ENCODE results near the gene YBX3. TPM values are rescaled to one million over a fixed set of nuclear protein-coding genes. Genes with fewer than 3 reads are reported as not detected.

The YBX3 gene
- total RNA-seq, 1 experiment from 2014 or later = 315 TPM

DNA sequence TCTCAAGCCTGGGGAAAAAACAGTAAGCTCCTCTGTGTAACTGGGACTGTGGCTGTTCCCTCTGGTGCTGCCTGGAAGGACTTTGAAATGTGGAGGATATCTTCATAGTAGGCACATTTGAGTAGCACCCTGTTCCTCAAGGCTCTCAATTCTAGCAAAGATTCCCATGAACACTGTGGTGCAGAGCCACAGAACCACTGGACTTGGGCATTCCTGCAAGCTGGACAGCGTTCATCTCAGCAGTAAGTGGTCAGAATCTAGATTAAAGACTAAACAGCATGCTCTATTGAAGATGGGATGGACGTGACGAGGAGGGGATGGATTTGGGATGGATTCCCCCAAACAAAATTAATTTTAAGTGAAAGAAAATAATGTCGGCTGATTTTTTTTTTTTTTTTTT lies 9.4 kb upstream of the YBX3 start:
- H3K27me3 Mint-ChIP-seq (ENCODE audit: insufficient read depth, unreplicated experiment) = peaks cover 10% of the 10 kb centered on the region
- H3K4me1 Mint-ChIP-seq (ENCODE audit: low read depth, unreplicated experiment) = no peaks in the 10 kb centered on the region
- ChIA-PET POLR2A (no interaction called here), CTCF (interaction anchor here (0.9 to 1.8 kb wide), 2 partner anchors 18 to 39 kb away, joined by 4 to 6 read pairs; no protein-coding TSS in a partner anchor)
- Histone ChIP-seq H3K4me1 (no peaks in the 10 kb centered on the region; the same call in 1 of the 2 replicates), H3K9me3 (no peaks in the 10 kb centered on the region), H3K36me3 (ENCODE audit: control insufficient read depth, insufficient read depth, low read length) (no peaks in the 10 kb centered on the region), H3K27me3 (replicated peaks; ENCODE audit: control insufficient read depth, insufficient read depth, low read length) (no peaks in the 10 kb centered on the region), H3K4me3 (ENCODE audit: low read depth, low read length) (no peak overlapping the region)
- DNase-seq = no peak
- BruUV-seq (replicated peaks) = no TSS peak
- no peak overlapping the region for H3K27ac Mint-ChIP-seq (ENCODE audit: unreplicated experiment)
- intact Hi-C loops (cut with micrococcal nuclease; ENCODE audit: unreplicated experiment) = no loop called here
- no peak overlapping the region for H3K4me3 Mint-ChIP-seq (ENCODE audit: unreplicated experiment)
- H3K9me3 Mint-ChIP-seq (ENCODE audit: unreplicated experiment) = no peaks in the 10 kb centered on the region
- no peaks in the 10 kb centered on the region for H3K36me3 Mint-ChIP-seq (ENCODE audit: insufficient read depth, unreplicated experiment)
- TF ChIP-seq, protein P1, sequence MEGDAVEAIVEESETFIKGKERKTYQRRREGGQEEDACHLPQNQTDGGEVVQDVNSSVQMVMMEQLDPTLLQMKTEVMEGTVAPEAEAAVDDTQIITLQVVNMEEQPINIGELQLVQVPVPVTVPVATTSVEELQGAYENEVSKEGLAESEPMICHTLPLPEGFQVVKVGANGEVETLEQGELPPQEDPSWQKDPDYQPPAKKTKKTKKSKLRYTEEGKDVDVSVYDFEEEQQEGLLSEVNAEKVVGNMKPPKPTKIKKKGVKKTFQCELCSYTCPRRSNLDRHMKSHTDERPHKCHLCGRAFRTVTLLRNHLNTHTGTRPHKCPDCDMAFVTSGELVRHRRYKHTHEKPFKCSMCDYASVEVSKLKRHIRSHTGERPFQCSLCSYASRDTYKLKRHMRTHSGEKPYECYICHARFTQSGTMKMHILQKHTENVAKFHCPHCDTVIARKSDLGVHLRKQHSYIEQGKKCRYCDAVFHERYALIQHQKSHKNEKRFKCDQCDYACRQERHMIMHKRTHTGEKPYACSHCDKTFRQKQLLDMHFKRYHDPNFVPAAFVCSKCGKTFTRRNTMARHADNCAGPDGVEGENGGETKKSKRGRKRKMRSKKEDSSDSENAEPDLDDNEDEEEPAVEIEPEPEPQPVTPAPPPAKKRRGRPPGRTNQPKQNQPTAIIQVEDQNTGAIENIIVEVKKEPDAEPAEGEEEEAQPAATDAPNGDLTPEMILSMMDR (IDR thresholded peaks at IDR 0.05; ENCODE audit: insufficient read depth in 1 of 2, low read depth in 1 of 2, low read length in 1 of 2, severe bottlenecking in 1 of 2, unreplicated experiment in 1 of 2) = no peak

DNA sequence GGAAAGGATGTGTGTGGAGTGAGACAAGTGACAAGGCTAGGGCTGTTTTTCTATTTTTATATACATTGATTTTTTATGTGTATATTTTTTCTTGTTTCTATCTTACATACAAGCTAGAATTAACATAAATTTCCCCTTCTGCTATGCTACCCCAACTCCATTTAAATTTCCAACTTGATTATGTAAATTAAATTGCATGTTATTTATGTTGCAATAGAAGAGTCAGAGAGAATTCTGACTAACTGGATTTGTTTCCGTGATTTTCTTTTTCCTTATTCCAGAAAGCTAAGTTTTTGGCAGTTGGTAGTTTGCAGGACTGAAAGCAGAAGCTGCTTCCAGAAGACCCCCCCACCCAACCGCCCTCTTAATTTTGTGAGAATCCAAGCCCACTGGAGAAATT lies 8.9 kb upstream of the YBX3 start:
- TF ChIP-seq, protein P1 (IDR thresholded peaks at IDR 0.05; ENCODE audit: insufficient read depth in 1 of 2, low read depth in 1 of 2, low read length in 1 of 2, severe bottlenecking in 1 of 2, unreplicated experiment in 1 of 2) = no peak
- intact Hi-C loops (cut with micrococcal nuclease; ENCODE audit: unreplicated experiment) = no loop called here
- H3K36me3 Mint-ChIP-seq (ENCODE audit: insufficient read depth, unreplicated experiment) = no peaks in the 10 kb centered on the region

DNA sequence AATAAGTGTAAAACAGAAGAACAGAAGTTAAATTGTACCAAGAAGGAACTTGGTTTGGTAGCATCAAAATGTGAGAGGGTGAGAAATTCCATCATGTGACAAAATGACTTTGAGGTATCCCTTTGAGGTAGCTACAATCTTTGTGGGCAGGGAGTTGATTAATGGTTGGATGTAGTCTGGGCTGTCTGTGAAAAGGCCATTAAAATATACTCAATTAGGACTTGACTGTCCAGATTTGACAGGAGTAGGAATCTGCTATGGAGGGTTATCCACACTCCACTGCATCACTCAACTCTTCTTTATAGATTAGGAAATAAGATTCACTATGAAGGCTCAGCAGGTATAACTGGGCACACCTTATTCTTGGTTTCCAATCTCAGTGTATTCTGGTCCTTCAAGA lies 7.4 kb upstream of the YBX3 start:
- DNase-seq = no peak
- intact Hi-C loops (cut with micrococcal nuclease; ENCODE audit: unreplicated experiment) = no loop called here
- no peak overlapping the region for H3K4me3 ChIP-seq (ENCODE audit: low read depth, low read length)
- no peaks in the 10 kb centered on the region for H3K27me3 ChIP-seq (replicated peaks; ENCODE audit: control insufficient read depth, insufficient read depth, low read length)
- H3K9me3 ChIP-seq = no peaks in the 10 kb centered on the region
- ChIA-PET CTCF (no interaction called here), POLR2A (no interaction called here)
- no peaks in the 10 kb centered on the region for H3K4me1 ChIP-seq
- TF ChIP-seq, protein P1 (IDR thresholded peaks at IDR 0.05; ENCODE audit: insufficient read depth in 1 of 2, low read depth in 1 of 2, low read length in 1 of 2, severe bottlenecking in 1 of 2, unreplicated experiment in 1 of 2) = no peak
- no peaks in the 10 kb centered on the region for H3K9me3 Mint-ChIP-seq (ENCODE audit: unreplicated experiment)
- H3K4me3 Mint-ChIP-seq (ENCODE audit: unreplicated experiment) = no peak overlapping the region
- no peak overlapping the region for H3K27ac Mint-ChIP-seq (ENCODE audit: unreplicated experiment)
- H3K36me3 Mint-ChIP-seq (ENCODE audit: insufficient read depth, unreplicated experiment) = no peaks in the 10 kb centered on the region
- H3K27me3 Mint-ChIP-seq (ENCODE audit: insufficient read depth, unreplicated experiment) = peaks cover 14% of the 10 kb centered on the region
- no peaks in the 10 kb centered on the region for H3K36me3 ChIP-seq (ENCODE audit: control insufficient read depth, insufficient read depth, low read length)
- no TSS peak for BruUV-seq (replicated peaks)
- no peaks in the 10 kb centered on the region for H3K4me1 Mint-ChIP-seq (ENCODE audit: low read depth, unreplicated experiment)

More for the DNA sequence above, 8.9 kb upstream of the YBX3 start:
- H3K27ac Mint-ChIP-seq (ENCODE audit: unreplicated experiment) = no peak overlapping the region
- Histone ChIP-seq H3K4me3 (ENCODE audit: low read depth, low read length) (no peak overlapping the region), H3K9me3 (no peaks in the 10 kb centered on the region), H3K27me3 (replicated peaks; ENCODE audit: control insufficient read depth, insufficient read depth, low read length) (no peaks in the 10 kb centered on the region), H3K4me1 (no peaks in the 10 kb centered on the region; the same call in 1 of the 2 replicates), H3K36me3 (ENCODE audit: control insufficient read depth, insufficient read depth, low read length) (no peaks in the 10 kb centered on the region)
- ChIA-PET POLR2A (no interaction called here), CTCF (interaction anchor here (0.6 to 1.8 kb wide), 3 partner anchors 18 to 190 kb away, joined by 3 to 6 read pairs (median 4); no protein-coding TSS in a partner anchor)
- no peak for DNase-seq
- no peaks in the 10 kb centered on the region for H3K9me3 Mint-ChIP-seq (ENCODE audit: unreplicated experiment)
- no peak overlapping the region for H3K4me3 Mint-ChIP-seq (ENCODE audit: unreplicated experiment)
- H3K4me1 Mint-ChIP-seq (ENCODE audit: low read depth, unreplicated experiment) = no peaks in the 10 kb centered on the region
- BruUV-seq (replicated peaks) = no TSS peak
- peaks cover 10% of the 10 kb centered on the region for H3K27me3 Mint-ChIP-seq (ENCODE audit: insufficient read depth, unreplicated experiment)
